ENCODE data around the gene C3orf33. TPM values are rescaled to one million over a fixed set of nuclear protein-coding genes. Genes with fewer than 3 reads are reported as not detected.

The C3orf33 gene
- total and polyA plus RNA-seq, 12 donors, result 3.5 to 17.1 (median 12.6) TPM

DNA sequence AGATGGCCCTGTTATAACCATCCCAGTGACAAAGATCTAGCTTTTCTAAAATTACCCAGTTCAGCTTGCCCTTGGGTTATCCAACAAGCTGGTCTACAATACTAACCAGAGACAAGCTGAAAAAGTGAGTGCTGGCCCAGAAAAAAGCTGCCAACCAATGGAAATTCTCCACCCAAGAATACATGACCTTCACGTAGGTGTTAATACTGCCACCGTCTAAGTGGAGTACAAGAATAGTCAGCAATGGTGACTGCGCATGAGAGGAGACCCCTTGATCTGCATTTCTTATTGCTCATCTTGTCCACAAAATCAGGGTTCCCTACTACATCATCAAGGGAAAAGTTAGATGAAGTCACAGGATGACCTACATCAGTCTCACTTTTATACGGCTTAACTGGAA is 45.4 kb downstream of the C3orf33 start:
- no peak overlapping the region for H3K4me3 ChIP-seq
- no peaks in the 10 kb centered on the region for H3K36me3 ChIP-seq (replicated peaks in 1 of 2)
- H3K27me3 ChIP-seq, result no peaks in the 10 kb centered on the region
- no peak for DNase-seq
- TF ChIP-seq POLR2A (IDR thresholded peaks at IDR 0.05), result no peak
- TF ChIP-seq, protein P1, sequence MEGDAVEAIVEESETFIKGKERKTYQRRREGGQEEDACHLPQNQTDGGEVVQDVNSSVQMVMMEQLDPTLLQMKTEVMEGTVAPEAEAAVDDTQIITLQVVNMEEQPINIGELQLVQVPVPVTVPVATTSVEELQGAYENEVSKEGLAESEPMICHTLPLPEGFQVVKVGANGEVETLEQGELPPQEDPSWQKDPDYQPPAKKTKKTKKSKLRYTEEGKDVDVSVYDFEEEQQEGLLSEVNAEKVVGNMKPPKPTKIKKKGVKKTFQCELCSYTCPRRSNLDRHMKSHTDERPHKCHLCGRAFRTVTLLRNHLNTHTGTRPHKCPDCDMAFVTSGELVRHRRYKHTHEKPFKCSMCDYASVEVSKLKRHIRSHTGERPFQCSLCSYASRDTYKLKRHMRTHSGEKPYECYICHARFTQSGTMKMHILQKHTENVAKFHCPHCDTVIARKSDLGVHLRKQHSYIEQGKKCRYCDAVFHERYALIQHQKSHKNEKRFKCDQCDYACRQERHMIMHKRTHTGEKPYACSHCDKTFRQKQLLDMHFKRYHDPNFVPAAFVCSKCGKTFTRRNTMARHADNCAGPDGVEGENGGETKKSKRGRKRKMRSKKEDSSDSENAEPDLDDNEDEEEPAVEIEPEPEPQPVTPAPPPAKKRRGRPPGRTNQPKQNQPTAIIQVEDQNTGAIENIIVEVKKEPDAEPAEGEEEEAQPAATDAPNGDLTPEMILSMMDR (IDR thresholded peaks at IDR 0.05), result no peak
- no peaks in the 10 kb centered on the region for H3K9me3 ChIP-seq (replicated peaks in 1 of 3)
- no peaks in the 10 kb centered on the region for H3K4me1 ChIP-seq (replicated peaks in 1 of 2)
- no peak overlapping the region for H3K27ac ChIP-seq
- intact Hi-C loops (cut with DNase I), result no loop called here
- WGBS, 4 donors, result 91 to 95% (median 93%) methylated on average over 4 of the region's 4 CpGs

DNA sequence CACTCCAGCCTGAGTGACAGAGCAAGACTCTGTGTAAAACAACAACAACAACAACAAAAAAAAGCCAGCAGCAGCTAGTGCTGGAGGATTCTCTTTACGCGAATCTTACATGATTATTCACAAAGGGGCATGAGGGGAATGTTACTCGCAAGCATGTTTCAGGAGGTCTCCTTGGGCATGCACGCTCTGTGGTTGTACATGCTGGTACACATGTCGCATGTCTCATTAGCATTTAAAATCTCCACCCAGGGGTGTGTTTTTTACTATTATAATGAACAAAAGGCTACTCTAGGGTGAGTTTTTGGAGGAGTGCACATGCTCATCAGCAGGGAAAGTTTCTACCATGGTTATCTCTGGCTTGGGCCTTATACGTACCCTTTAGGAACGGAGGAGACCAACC is 48.5 kb downstream of the C3orf33 start:
- intact Hi-C loops (cut with DNase I), result no loop called here
- no peaks in the 10 kb centered on the region for H3K4me1 ChIP-seq (replicated peaks in 1 of 2)
- no peaks in the 10 kb centered on the region for H3K27me3 ChIP-seq
- DNase-seq, result no peak
- no peak overlapping the region for H3K4me3 ChIP-seq
- 86 to 98% (median 91%) methylated on average over 7 of the region's 7 CpGs for WGBS, 4 donors
- no peak overlapping the region for H3K27ac ChIP-seq
- no peaks in the 10 kb centered on the region for H3K36me3 ChIP-seq (replicated peaks in 1 of 2)
- no peak for TF ChIP-seq POLR2A (IDR thresholded peaks at IDR 0.05)
- TF ChIP-seq, protein P1 (IDR thresholded peaks at IDR 0.05), result no peak
- H3K9me3 ChIP-seq (replicated peaks in 1 of 3), result no peaks in the 10 kb centered on the region

DNA sequence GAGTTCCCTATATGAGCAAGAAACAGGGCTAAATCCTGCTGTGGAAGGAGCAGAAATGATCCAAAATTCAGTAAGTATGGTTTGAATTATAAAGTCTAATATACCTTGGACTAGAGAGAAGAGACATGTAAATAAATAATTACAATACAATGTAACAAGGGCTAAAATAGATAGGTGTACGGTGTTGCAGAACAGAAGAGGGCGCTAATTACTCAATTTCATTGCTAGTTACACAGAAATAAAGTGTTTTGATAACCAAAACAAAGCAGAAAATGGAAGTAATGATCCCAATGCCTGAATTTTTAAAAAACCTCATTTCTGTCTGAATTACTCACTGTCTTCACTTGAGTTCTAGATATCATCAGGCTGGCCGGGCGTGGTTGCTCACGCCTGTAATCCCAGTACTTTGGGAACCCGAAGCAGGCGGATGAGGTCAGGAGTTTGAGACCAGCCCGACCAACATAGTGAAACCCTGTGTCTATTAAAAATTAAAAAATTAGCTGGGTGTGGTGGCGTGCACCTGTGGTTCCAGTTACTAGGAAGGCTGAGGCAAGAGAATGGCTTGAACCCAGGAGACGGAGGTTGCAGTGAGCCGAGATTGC is 52.9 kb downstream of the C3orf33 start:
- DNase-seq, result no peak
- 78 to 82% (median 79%) methylated on average over 11 of the region's 11 CpGs for WGBS, 4 donors
- no peaks in the 10 kb centered on the region for H3K9me3 ChIP-seq (replicated peaks in 1 of 3)
- intact Hi-C loops (cut with DNase I), result no loop called here
- H3K4me1 ChIP-seq (replicated peaks in 1 of 2), result no peaks in the 10 kb centered on the region
- no peak overlapping the region for H3K27ac ChIP-seq
- no peak overlapping the region for H3K4me3 ChIP-seq
- TF ChIP-seq, protein P1 (IDR thresholded peaks at IDR 0.05), result peak in 5 of 6 experiments; percentile 11 to 44 (median 35)
- no peak for TF ChIP-seq POLR2A (IDR thresholded peaks at IDR 0.05)
- no peaks in the 10 kb centered on the region for H3K36me3 ChIP-seq (replicated peaks in 1 of 2)
- no peaks in the 10 kb centered on the region for H3K27me3 ChIP-seq

DNA sequence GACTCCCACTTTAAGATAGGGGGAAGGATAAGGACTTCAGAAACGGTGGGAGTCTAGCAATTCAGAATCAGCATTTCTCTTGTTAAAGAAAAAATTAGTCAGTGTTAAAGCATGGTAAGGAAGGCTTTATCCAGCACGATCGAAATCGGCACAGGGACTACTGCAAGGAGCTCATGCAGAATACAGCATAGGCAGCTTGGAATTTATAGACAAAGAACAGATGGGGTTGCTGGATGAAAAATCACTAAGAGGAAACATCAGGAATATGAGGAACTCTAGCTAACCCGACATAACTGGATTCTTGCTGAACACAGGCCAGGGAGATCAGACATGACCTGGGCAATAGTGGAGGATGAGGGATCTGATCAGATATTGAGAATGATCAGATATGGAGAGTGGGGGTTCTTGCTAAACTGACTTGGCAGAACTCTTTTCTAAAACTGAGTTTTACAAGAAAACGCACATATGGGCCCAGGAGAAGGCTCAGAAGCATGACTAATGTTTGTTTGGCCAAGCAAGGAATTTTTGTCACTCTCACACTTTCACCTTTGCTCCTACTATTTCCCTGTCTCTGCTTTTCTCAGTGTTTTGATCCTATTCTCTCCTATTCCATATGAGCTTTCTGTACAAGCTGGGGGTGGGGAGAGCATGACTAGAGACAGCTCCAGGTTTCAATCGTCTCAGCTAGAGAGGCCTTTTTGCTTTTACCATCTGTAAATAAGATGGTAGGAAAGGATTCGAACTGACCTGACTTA is 57.3 kb downstream of the C3orf33 start:
- Histone ChIP-seq H3K9me3 (replicated peaks in 1 of 3) (no peaks in the 10 kb centered on the region), H3K36me3 (replicated peaks in 1 of 2) (no peaks in the 10 kb centered on the region), H3K4me3 (no peak overlapping the region), H3K27me3 (no peaks in the 10 kb centered on the region), H3K27ac (no peak overlapping the region), H3K4me1 (replicated peaks in 1 of 2) (peaks cover 0 to 6% of the 10 kb centered on the region in 2 donors)
- intact Hi-C loops (cut with DNase I), result no loop called here
- no peak for DNase-seq
- TF ChIP-seq, protein P1 (IDR thresholded peaks at IDR 0.05), result no peak
- TF ChIP-seq POLR2A (IDR thresholded peaks at IDR 0.05), result no peak
- WGBS, 4 donors, result 65 to 73% (median 68%) methylated on average over 8 of the region's 8 CpGs
